Measurements from ENCODE around the gene TRPC4. TPM values are rescaled to one million over a fixed set of nuclear protein-coding genes. Genes with fewer than 3 reads are reported as not detected.

The TRPC4 gene
- polyA plus RNA-seq, 1 experiment: 1.8 TPM

- Histone ChIP-seq H3K27me3 (ENCODE audit: control insufficient read depth, insufficient read depth, low read length) (no peaks in the 10 kb centered on the region), H3K4me3 (ENCODE audit: low read depth, low read length) (no peak overlapping the region), H3K27ac (ENCODE audit: low read depth, low read length) (no peak overlapping the region), H3K9me3 (ENCODE audit: control insufficient read depth, insufficient read depth, low read length) (no peaks in the 10 kb centered on the region)
- POLR2A ChIA-PET: no interaction called here
- CTCF ChIA-PET: no interaction called here
- no peak for TF ChIP-seq CTCF (IDR thresholded peaks at IDR 0.05; ENCODE audit: low read depth, low read length)
- peak; percentile 38 for DNase-seq (ENCODE audit: low read depth, low spot score)
Observed at GRCh38 chr13:37681281-37682032, 188.1 kb downstream of the TRPC4 start.

GRCh38 chr13:37680137-37680536 is 189.4 kb downstream of the TRPC4 start:
- no peak overlapping the region for H3K4me3 ChIP-seq (ENCODE audit: low read depth, low read length)
- POLR2A ChIA-PET: no interaction called here
- H3K9me3 ChIP-seq (ENCODE audit: control insufficient read depth, insufficient read depth, low read length): no peaks in the 10 kb centered on the region
- CTCF ChIA-PET: no interaction called here
- no peak for DNase-seq (ENCODE audit: low read depth, low spot score)
- no peak overlapping the region for H3K27ac ChIP-seq (ENCODE audit: low read depth, low read length)
- TF ChIP-seq CTCF (IDR thresholded peaks at IDR 0.05; ENCODE audit: low read depth, low read length): no peak
- H3K27me3 ChIP-seq (ENCODE audit: control insufficient read depth, insufficient read depth, low read length): no peaks in the 10 kb centered on the region

GRCh38 chr13:37679043-37679442 is 190.5 kb downstream of the TRPC4 start:
- no peak overlapping the region for H3K27ac ChIP-seq (ENCODE audit: low read depth, low read length)
- no peak for DNase-seq (ENCODE audit: low read depth, low spot score)
- ChIA-PET CTCF (no interaction called here), POLR2A (no interaction called here)
- TF ChIP-seq CTCF (IDR thresholded peaks at IDR 0.05; ENCODE audit: low read depth, low read length): peak; percentile 27
- no peaks in the 10 kb centered on the region for H3K9me3 ChIP-seq (ENCODE audit: control insufficient read depth, insufficient read depth, low read length)
- no peaks in the 10 kb centered on the region for H3K27me3 ChIP-seq (ENCODE audit: control insufficient read depth, insufficient read depth, low read length)
- no peak overlapping the region for H3K4me3 ChIP-seq (ENCODE audit: low read depth, low read length)

- POLR2A ChIA-PET: no interaction called here
- no peak for DNase-seq (ENCODE audit: low read depth, low spot score)
- no peak overlapping the region for H3K27ac ChIP-seq (ENCODE audit: low read depth, low read length)
- H3K9me3 ChIP-seq (ENCODE audit: control insufficient read depth, insufficient read depth, low read length): no peaks in the 10 kb centered on the region
- no peaks in the 10 kb centered on the region for H3K27me3 ChIP-seq (ENCODE audit: control insufficient read depth, insufficient read depth, low read length)
- CTCF ChIA-PET: no interaction called here
- TF ChIP-seq CTCF (IDR thresholded peaks at IDR 0.05; ENCODE audit: low read depth, low read length): no peak
- H3K4me3 ChIP-seq (ENCODE audit: low read depth, low read length): no peak overlapping the region
Observed at GRCh38 chr13:37669845-37670244, 199.7 kb downstream of the TRPC4 start.

- POLR2A ChIA-PET: no interaction called here
- no peaks in the 10 kb centered on the region for H3K9me3 ChIP-seq (ENCODE audit: control insufficient read depth, insufficient read depth, low read length)
- DNase-seq (ENCODE audit: low read depth, low spot score): no peak
- CTCF ChIA-PET: no interaction called here
- no peaks in the 10 kb centered on the region for H3K27me3 ChIP-seq (ENCODE audit: control insufficient read depth, insufficient read depth, low read length)
- H3K27ac ChIP-seq (ENCODE audit: low read depth, low read length): no peak overlapping the region
- TF ChIP-seq CTCF (IDR thresholded peaks at IDR 0.05; ENCODE audit: low read depth, low read length): no peak
- no peak overlapping the region for H3K4me3 ChIP-seq (ENCODE audit: low read depth, low read length)
Observed at GRCh38 chr13:37667702-37668101, 201.9 kb downstream of the TRPC4 start.
